Adrenal gland (tissue), 12 donors: ENCODE measurements around the gene OR52E8. TPM values are rescaled to one million over a fixed set of nuclear protein-coding genes. Genes with fewer than 3 reads are reported as not detected.

ENCODE experiments used
- DNase-seq, 7 donors: peaks; one replicate each; pipeline ENCODE4 v3.0.0-alpha.2; 2019 to 2020
- H3K27ac ChIP-seq, 5 donors: fragments of 200-600 bp; sonication (generic) in 4 of 5; 1 replicate in 3 of 5; 2 replicates in 2 of 5; pipeline versions ENCODE4 v1.5.1 to v1.8.0; 2016 to 2020; ENCODE audit warnings: mild to moderate bottlenecking in 1 of 5
- H3K27me3 ChIP-seq: fragments of 200-600 bp; 2 replicates; pipeline ENCODE4 v1.8.0; 2021
- H3K36me3 ChIP-seq, 2 donors: fragments of 200-600 bp; replicated peaks in 1 of 2; 1 replicate in 1 of 2; 2 replicates in 1 of 2; pipeline versions ENCODE4 v1.5.1 to v1.8.0; 2018 to 2022
- H3K4me1 ChIP-seq, 2 donors: fragments of 200-600 bp; replicated peaks in 1 of 2; 1 replicate in 1 of 2; 2 replicates in 1 of 2; pipeline versions ENCODE4 v1.5.1 to v1.8.0; 2018 to 2021
- H3K4me3 ChIP-seq, 4 donors: fragments of 200-600 bp; sonication (generic) in 3 of 4; one replicate each; pipeline ENCODE4 v1.5.1; 2016 to 2018
- H3K9me3 ChIP-seq, 3 donors: fragments of 200-600 bp; sonication (generic) in 1 of 3; replicated peaks in 1 of 3; 1 replicate in 2 of 3; 2 replicates in 1 of 3; pipeline versions ENCODE4 v1.5.1 to v1.8.0; 2016 to 2021
- POLR2A ChIP-seq, 2 donors: fragments of 450-650 bp; IDR thresholded peaks; one replicate each; pipeline ENCODE4 v1.6.1; 2017; ENCODE audit warnings: antibody characterized with exemption in 2 of 2, mild to moderate bottlenecking in 2 of 2, moderate library complexity in 1 of 2
- WGBS, 4 donors: extraction: QIAGEN DNeasy Blood & Tissue Kit in 2 of 4; methylation state at CpG; one replicate each; pipeline versions ENCODE4 v1.1.5 to v1.1.7; 2013 to 2017; 5-methylcytosine and 5-hydroxymethylcytosine counted together
- intact Hi-C, 2 donors: fragments of 100-400 bp; cut with DNase I; formaldehyde crosslinking; loops; one replicate each; pipeline versions ENCODE4 v1.14.1 to v1.15.0; 2022 to 2023
- polyA plus RNA-seq, 3 donors: library from polyadenylated mRNA; stranded (reverse); fragments of 200-250 nt in 2 of 3; fragments of 350-450 nt in 1 of 3; fragmentation: Illumina TruSeq in 1 of 3; extraction: RNeasy Lipid Tissue Mini Kit (QIAGEN cat#74804) in 1 of 3; gene quantifications; one replicate each; pipeline ENCODE4 v1.2.3, GENCODE V29; 2013 to 2014
- total RNA-seq, 9 donors: library from RNA; depleted of rRNA in 4 of 9; stranded (reverse); fragments of >200 nt in 4 of 9; fragments of 120-200 nt in 1 of 9; fragmentation: NEBNext Ultra II Directional in 1 of 9; extraction: Animal tissue kit (Norgen Biotek cat#: 25700) in 1 of 9; gene quantifications; one replicate each; pipeline versions ENCODE4 v1.1.0 to v1.2.4, GENCODE V29; 2013 to 2023
- TF ChIP-seq, protein P1 (sequence below), 6 experiments: fragments of 450-650 bp in 4 of 6; fragments of 200-600 bp in 2 of 6; sonication (generic) in 1 of 6; IDR thresholded peaks; 1 replicate in 5 of 6; 2 replicates in 1 of 6; pipeline versions ENCODE4 v1.5.1 to v1.8.0; 2016 to 2021; ENCODE audit warnings: antibody characterized with exemption in 6 of 6, mild to moderate bottlenecking in 2 of 6, moderate library complexity in 1 of 6
- donor health status: healthy with polysubstance abuse.
- donor health status: Bipolar disorder and iron deficiency.
- donor health status: DM: yes; HTN: yes; CAD: no.
- donor health status: DM: no; HTN: no; CAD: no.
- donor health status: DM: no; HTN: no; CAD: no.
- donor health status: DM: yes; HTN: yes; CAD: no.

OR52E8 gene
- total and polyA plus RNA-seq, 12 donors = not detected

DNA sequence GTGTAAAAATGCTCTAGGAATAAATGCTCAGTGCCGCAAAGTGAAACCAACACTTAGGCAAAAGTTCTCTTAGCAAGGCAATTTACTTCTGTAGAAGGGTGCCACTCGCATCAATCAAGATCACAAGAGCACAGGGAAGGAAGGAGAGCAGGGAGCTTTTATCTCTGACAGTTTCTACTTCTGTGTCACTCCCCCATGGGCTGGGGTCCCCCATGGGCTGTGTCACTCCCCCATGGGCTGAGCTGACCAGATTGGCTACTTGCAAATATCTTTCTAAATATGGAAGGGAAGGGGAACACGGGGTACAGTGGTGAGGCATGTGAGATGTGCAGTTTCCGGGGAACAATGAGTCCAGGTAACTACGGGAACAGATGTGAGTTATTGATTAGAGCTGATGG is 48.4 kb downstream of the OR52E8 start:
- Histone ChIP-seq H3K36me3 (no peaks in the 10 kb centered on the region), H3K4me1 (no peaks in the 10 kb centered on the region), H3K9me3 (no peaks in the 10 kb centered on the region), H3K4me3 (peak overlapping the region in 2 of 4 donors; percentile 21 to 59), H3K27ac (no peak overlapping the region), H3K27me3 (peaks cover 7% of the 10 kb centered on the region)
- no peak for DNase-seq
- no peak for TF ChIP-seq POLR2A (IDR thresholded peaks at IDR 0.05)
- TF ChIP-seq, protein P1, sequence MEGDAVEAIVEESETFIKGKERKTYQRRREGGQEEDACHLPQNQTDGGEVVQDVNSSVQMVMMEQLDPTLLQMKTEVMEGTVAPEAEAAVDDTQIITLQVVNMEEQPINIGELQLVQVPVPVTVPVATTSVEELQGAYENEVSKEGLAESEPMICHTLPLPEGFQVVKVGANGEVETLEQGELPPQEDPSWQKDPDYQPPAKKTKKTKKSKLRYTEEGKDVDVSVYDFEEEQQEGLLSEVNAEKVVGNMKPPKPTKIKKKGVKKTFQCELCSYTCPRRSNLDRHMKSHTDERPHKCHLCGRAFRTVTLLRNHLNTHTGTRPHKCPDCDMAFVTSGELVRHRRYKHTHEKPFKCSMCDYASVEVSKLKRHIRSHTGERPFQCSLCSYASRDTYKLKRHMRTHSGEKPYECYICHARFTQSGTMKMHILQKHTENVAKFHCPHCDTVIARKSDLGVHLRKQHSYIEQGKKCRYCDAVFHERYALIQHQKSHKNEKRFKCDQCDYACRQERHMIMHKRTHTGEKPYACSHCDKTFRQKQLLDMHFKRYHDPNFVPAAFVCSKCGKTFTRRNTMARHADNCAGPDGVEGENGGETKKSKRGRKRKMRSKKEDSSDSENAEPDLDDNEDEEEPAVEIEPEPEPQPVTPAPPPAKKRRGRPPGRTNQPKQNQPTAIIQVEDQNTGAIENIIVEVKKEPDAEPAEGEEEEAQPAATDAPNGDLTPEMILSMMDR (IDR thresholded peaks at IDR 0.05) = no peak
- intact Hi-C loops = loop anchor here (5.0 to 10.0 kb wide), 4 partner anchors 214 to 687 kb away; partner anchors contain the start of gene TRIM6 (in 1 of the 2)
- WGBS, 4 donors = 39 to 49% (median 47%) methylated on average over 5 of the region's 5 CpGs

DNA sequence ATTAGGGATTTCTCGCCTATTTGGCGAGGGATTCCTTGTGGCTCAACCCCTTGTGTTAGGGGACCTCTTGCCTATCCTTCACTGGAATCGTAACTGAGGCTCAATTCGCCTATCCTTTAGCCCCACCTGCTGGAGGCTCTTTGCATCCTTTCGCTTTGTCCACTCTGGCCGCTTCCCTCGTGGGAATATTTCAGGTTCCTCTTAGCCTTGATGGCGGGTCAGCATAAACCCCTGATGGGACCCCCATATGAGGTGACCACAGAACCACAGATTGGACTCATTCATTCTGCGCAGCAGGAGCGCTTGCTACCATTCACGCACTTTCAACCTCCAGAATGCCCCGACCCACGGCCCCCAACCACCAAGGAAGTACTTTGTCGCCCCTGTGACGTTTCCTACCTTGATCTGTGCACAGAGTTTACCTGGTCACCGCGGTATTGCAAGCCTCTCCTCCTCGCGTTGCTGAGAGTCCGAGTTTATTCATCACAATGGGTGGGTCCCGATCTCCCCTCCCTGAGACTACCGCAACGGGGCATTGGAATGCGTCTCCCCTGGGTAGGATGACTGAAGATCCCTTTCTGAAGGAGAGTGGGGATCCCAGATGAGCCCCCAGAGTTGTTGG is 48.9 kb downstream of the OR52E8 start, which contains the start of gene OR52N2:
Gene OR52N2 (plus strand): TSS at position 425 of the 622 bp plus-strand sequence. CDS start 11,412 bp downstream, outside the sequence.
- Histone ChIP-seq H3K27me3 (peaks cover 7% of the 10 kb centered on the region), H3K36me3 (no peaks in the 10 kb centered on the region), H3K4me3 (peak within 1 kb of the TSS in 2 of 4 donors; percentile 21 to 59), H3K9me3 (no peaks in the 10 kb centered on the region), H3K4me1 (no peaks in the 10 kb centered on the region), H3K27ac (no peak within 1 kb of the TSS)
- TF ChIP-seq, protein P1 (IDR thresholded peaks at IDR 0.05) = peak; percentile 75 to 91 (median 82)
- no peak for TF ChIP-seq POLR2A (IDR thresholded peaks at IDR 0.05)
- DNase-seq = peak; percentile 59 to 87 (median 75)
- intact Hi-C loops = loop anchor here (5.0 to 10.0 kb wide), 4 partner anchors 214 to 686 kb away; partner anchors contain the start of gene TRIM6 (in 1 of the 2)
- WGBS, 4 donors = 7 to 19% (median 14%) methylated on average over 22 to 24 of the region's 24 CpGs

DNA sequence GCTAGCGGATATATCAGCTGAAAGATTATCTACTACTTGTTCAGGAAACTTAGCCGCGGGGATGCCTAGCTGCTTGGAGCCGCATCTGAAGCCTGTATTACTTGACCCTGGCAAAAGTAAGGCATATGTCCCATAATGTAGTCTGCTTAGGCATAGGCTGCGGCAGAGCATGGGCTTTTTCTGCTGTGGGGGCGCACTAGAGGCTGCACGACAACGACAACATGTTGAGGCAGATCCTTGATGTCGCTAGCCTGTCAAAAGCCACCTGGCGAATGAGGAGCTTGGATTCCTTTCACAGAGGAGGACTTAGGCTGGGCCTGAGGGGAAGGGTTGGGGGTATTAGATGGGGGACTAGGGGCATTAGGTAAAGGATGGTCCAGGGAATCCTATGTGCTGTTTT is 49.9 kb downstream of the OR52E8 start:
- H3K27ac ChIP-seq = no peak overlapping the region
- DNase-seq = no peak
- no peaks in the 10 kb centered on the region for H3K36me3 ChIP-seq
- WGBS, 4 donors = 58 to 80% (median 63%) methylated on average over 10 of the region's 10 CpGs
- no peaks in the 10 kb centered on the region for H3K9me3 ChIP-seq
- H3K4me1 ChIP-seq = no peaks in the 10 kb centered on the region
- intact Hi-C loops = loop anchor here (5.0 to 10.0 kb wide), 4 partner anchors 213 to 685 kb away; partner anchors contain the start of gene TRIM6 (in 1 of the 2)
- H3K4me3 ChIP-seq = no peak overlapping the region
- peaks cover 7% of the 10 kb centered on the region for H3K27me3 ChIP-seq
- TF ChIP-seq POLR2A (IDR thresholded peaks at IDR 0.05) = no peak
- TF ChIP-seq, protein P1 (IDR thresholded peaks at IDR 0.05) = no peak

Other genes with a start within 250 kb of the OR52E8 start
- gene TRIM34, start 232.7 kb downstream of the OR52E8 start, total RNA-seq = 10 to 100 TPM in 7 of 9 donors, 1 to 10 TPM in 2; 5.9 to 22.1 (median 12.0) TPM
- 10 to 100 TPM in 1 of 3 donors, 1 to 10 TPM in 2; 5.0 to 11.2 (median 7.6) TPM for gene TRIM34, start 232.7 kb downstream of the OR52E8 start, polyA plus RNA-seq
- 10 to 100 TPM; 23.1 to 36.4 (median 31.5) TPM for gene TRIM5, start 172.6 kb downstream of the OR52E8 start, total RNA-seq
- 10 to 100 TPM in 2 of 3 donors, 1 to 10 TPM in 1; 8.2 to 33.5 (median 12.6) TPM for gene TRIM5, start 172.6 kb downstream of the OR52E8 start, polyA plus RNA-seq
- gene TRIM22, start 167.9 kb downstream of the OR52E8 start, total RNA-seq = 10 to 100 TPM in 8 of 9 donors, 1 to 10 TPM in 1; 5.1 to 71.8 (median 27.2) TPM
- 10 to 100 TPM; 15.7 to 23.2 (median 18.0) TPM for gene TRIM22, start 167.9 kb downstream of the OR52E8 start, polyA plus RNA-seq
- not detected for gene OR56B1, start 121.2 kb downstream of the OR52E8 start, total RNA-seq
- not detected for gene OR56B1, start 121.2 kb downstream of the OR52E8 start, polyA plus RNA-seq
- gene OR52N4, start 103.4 kb downstream of the OR52E8 start, total RNA-seq = not detected
- gene OR52N4, start 103.4 kb downstream of the OR52E8 start, polyA plus RNA-seq = under 1 TPM in 2 of 3 donors, not detected in 1; 0.11 to 0.37 TPM
- under 1 TPM in 1 of 9 donors, not detected in 8; 0.11 TPM for gene OR52N5, start 74.3 kb downstream of the OR52E8 start, total RNA-seq
- gene OR52N5, start 74.3 kb downstream of the OR52E8 start, polyA plus RNA-seq = not detected
- gene OR52N1, start 66.4 kb downstream of the OR52E8 start, total RNA-seq = not detected
- gene OR52N1, start 66.4 kb downstream of the OR52E8 start, polyA plus RNA-seq = not detected
- not detected for gene OR52N2, start 48.8 kb downstream of the OR52E8 start, total RNA-seq
- not detected for gene OR52N2, start 48.8 kb downstream of the OR52E8 start, polyA plus RNA-seq
- gene OR52E6, start 15.8 kb downstream of the OR52E8 start, total RNA-seq = under 1 TPM in 1 of 9 donors, not detected in 8; 0.11 TPM
- not detected for gene OR52E6, start 15.8 kb downstream of the OR52E8 start, polyA plus RNA-seq
- gene OR52E4, start 22.9 kb upstream of the OR52E8 start, total RNA-seq = not detected
- gene OR52E4, start 22.9 kb upstream of the OR52E8 start, polyA plus RNA-seq = not detected
- not detected for gene OR52E5, start 35.5 kb upstream of the OR52E8 start, total RNA-seq
- not detected for gene OR52E5, start 35.5 kb upstream of the OR52E8 start, polyA plus RNA-seq
- gene OR56A3, start 84.6 kb upstream of the OR52E8 start, total RNA-seq = not detected
- gene OR56A3, start 84.6 kb upstream of the OR52E8 start, polyA plus RNA-seq = not detected
- gene OR56A5, start 110.8 kb upstream of the OR52E8 start, total RNA-seq = not detected
- not detected for gene OR56A5, start 110.8 kb upstream of the OR52E8 start, polyA plus RNA-seq
- under 1 TPM in 1 of 9 donors, not detected in 8; 0.61 TPM for gene OR52L1, start 129.3 kb upstream of the OR52E8 start, total RNA-seq
- not detected for gene OR52L1, start 129.3 kb upstream of the OR52E8 start, polyA plus RNA-seq
- under 1 TPM in 1 of 9 donors, not detected in 8; under 0.01 TPM for gene OR56A4, start 149.3 kb upstream of the OR52E8 start, total RNA-seq
- not detected for gene OR56A4, start 149.3 kb upstream of the OR52E8 start, polyA plus RNA-seq
- gene OR56A1, start 173.1 kb upstream of the OR52E8 start, total RNA-seq = under 1 TPM in 1 of 9 donors, not detected in 8; 0.06 TPM
- gene OR56A1, start 173.1 kb upstream of the OR52E8 start, polyA plus RNA-seq = not detected
- not detected for gene OR56B4, start 250.0 kb upstream of the OR52E8 start, total RNA-seq
- not detected for gene OR56B4, start 250.0 kb upstream of the OR52E8 start, polyA plus RNA-seq